Measurements from ENCODE around the gene PCID2.

Gene PCID2

GRCh38 chr13:113239357-113239756 is 30.9 kb upstream of the PCID2 start:
- no peaks in the 10 kb centered on the region for H3K9me3 ChIP-seq (ENCODE audit: control insufficient read depth, insufficient read depth, low read length)
- no peak overlapping the region for H3K4me3 ChIP-seq (ENCODE audit: low read length)
- H4K20me1 ChIP-seq (ENCODE audit: control insufficient read depth, insufficient read depth, low read depth, low read length) = no peaks in the 10 kb centered on the region
- H3K4me2 ChIP-seq (ENCODE audit: low read length) = no peak overlapping the region
- no peak overlapping the region for H3K27ac ChIP-seq (ENCODE audit: low read depth, low read length)
- H3F3A ChIP-seq (ENCODE audit: control insufficient read depth, insufficient read depth) = no peaks in the 10 kb centered on the region
- H3K9me2 ChIP-seq (replicated peaks; ENCODE audit: control insufficient read depth, low read length) = no peaks in the 10 kb centered on the region
- no peaks in the 10 kb centered on the region for H3K27me3 ChIP-seq (ENCODE audit: control insufficient read depth, low read length)
- TF ChIP-seq CTCF (IDR thresholded peaks at IDR 0.05; ENCODE audit: low read depth, low read length, poor library complexity, severe bottlenecking) = no peak
- no peak for TF ChIP-seq EZH2phosphoT487 (IDR thresholded peaks at IDR 0.05; ENCODE audit: borderline replicate concordance, low read length)
- H3K79me2 ChIP-seq (ENCODE audit: control insufficient read depth, low read length) = no peaks in the 10 kb centered on the region
- H3K36me3 ChIP-seq (ENCODE audit: control insufficient read depth, low read length) = peaks cover 80% of the 10 kb centered on the region
- no peaks in the 10 kb centered on the region for H3K4me1 ChIP-seq (ENCODE audit: control insufficient read depth, low read length)

GRCh38 chr13:113238536-113238935 is 30.1 kb upstream of the PCID2 start:
- Histone ChIP-seq H3F3A (ENCODE audit: control insufficient read depth, insufficient read depth) (no peaks in the 10 kb centered on the region), H4K20me1 (ENCODE audit: control insufficient read depth, insufficient read depth, low read depth, low read length) (no peaks in the 10 kb centered on the region), H3K4me1 (ENCODE audit: control insufficient read depth, low read length) (no peaks in the 10 kb centered on the region), H3K9me2 (replicated peaks; ENCODE audit: control insufficient read depth, low read length) (no peaks in the 10 kb centered on the region), H3K36me3 (ENCODE audit: control insufficient read depth, low read length) (peaks cover 76% of the 10 kb centered on the region), H3K27me3 (ENCODE audit: control insufficient read depth, low read length) (no peaks in the 10 kb centered on the region), H3K4me2 (ENCODE audit: low read length) (no peak overlapping the region), H3K4me3 (ENCODE audit: low read length) (no peak overlapping the region), H3K79me2 (ENCODE audit: control insufficient read depth, low read length) (no peaks in the 10 kb centered on the region), H3K27ac (ENCODE audit: low read depth, low read length) (no peak overlapping the region), H3K9me3 (ENCODE audit: control insufficient read depth, insufficient read depth, low read length) (no peaks in the 10 kb centered on the region)
- TF ChIP-seq CTCF (IDR thresholded peaks at IDR 0.05; ENCODE audit: low read depth, low read length, poor library complexity, severe bottlenecking) = no peak
- no peak for TF ChIP-seq EZH2phosphoT487 (IDR thresholded peaks at IDR 0.05; ENCODE audit: borderline replicate concordance, low read length)

- no peaks in the 10 kb centered on the region for H3K79me2 ChIP-seq (ENCODE audit: control insufficient read depth, low read length)
- no peaks in the 10 kb centered on the region for H3K9me3 ChIP-seq (ENCODE audit: control insufficient read depth, insufficient read depth, low read length)
- H3K27me3 ChIP-seq (ENCODE audit: control insufficient read depth, low read length) = no peaks in the 10 kb centered on the region
- peaks cover 71% of the 10 kb centered on the region for H3K36me3 ChIP-seq (ENCODE audit: control insufficient read depth, low read length)
- no peaks in the 10 kb centered on the region for H4K20me1 ChIP-seq (ENCODE audit: control insufficient read depth, insufficient read depth, low read depth, low read length)
- no peaks in the 10 kb centered on the region for H3K9me2 ChIP-seq (replicated peaks; ENCODE audit: control insufficient read depth, low read length)
- no peak overlapping the region for H3K4me2 ChIP-seq (ENCODE audit: low read length)
- H3K4me3 ChIP-seq (ENCODE audit: low read length) = no peak overlapping the region
- TF ChIP-seq CTCF (IDR thresholded peaks at IDR 0.05; ENCODE audit: low read depth, low read length, poor library complexity, severe bottlenecking) (no peak), EZH2phosphoT487 (IDR thresholded peaks at IDR 0.05; ENCODE audit: borderline replicate concordance, low read length) (no peak)
- H3F3A ChIP-seq (ENCODE audit: control insufficient read depth, insufficient read depth) = no peaks in the 10 kb centered on the region
- H3K4me1 ChIP-seq (ENCODE audit: control insufficient read depth, low read length) = no peaks in the 10 kb centered on the region
- H3K27ac ChIP-seq (ENCODE audit: low read depth, low read length) = no peak overlapping the region
Measured at GRCh38 chr13:113233101-113233500, 24.6 kb upstream of the PCID2 start.

Data from DOHH2 (cell line).